ENCODE data around the gene TBCD.

The TBCD gene

GRCh38 chr17:82805254-82805653, 53.4 kb downstream of the TBCD start:
- TF ChIP-seq CTCF (conservative IDR thresholded peaks at IDR 0.05) (no peak), ZFX (IDR thresholded peaks at IDR 0.05) (no peak)
- no peak overlapping the region for H3K27ac ChIP-seq

- H3K27ac ChIP-seq = no peak overlapping the region
- TF ChIP-seq ZFX (IDR thresholded peaks at IDR 0.05) = no peak
- TF ChIP-seq CTCF (conservative IDR thresholded peaks at IDR 0.05) = no peak
Measured at GRCh38 chr17:82805823-82806222, 54.0 kb downstream of the TBCD start.

GRCh38 chr17:82806645-82807044, 54.8 kb downstream of the TBCD start:
- TF ChIP-seq CTCF (conservative IDR thresholded peaks at IDR 0.05) (no peak), ZFX (IDR thresholded peaks at IDR 0.05) (no peak)
- H3K27ac ChIP-seq = no peak overlapping the region

GRCh38 chr17:82807101-82807500, 55.2 kb downstream of the TBCD start:
- no peak for TF ChIP-seq CTCF (conservative IDR thresholded peaks at IDR 0.05)
- TF ChIP-seq ZFX (IDR thresholded peaks at IDR 0.05) = no peak
- no peak overlapping the region for H3K27ac ChIP-seq

- TF ChIP-seq ZFX (IDR thresholded peaks at IDR 0.05) = no peak
- no peak for TF ChIP-seq CTCF (conservative IDR thresholded peaks at IDR 0.05)
- no peak overlapping the region for H3K27ac ChIP-seq
Measured at GRCh38 chr17:82807562-82807961, 55.7 kb downstream of the TBCD start.

GRCh38 chr17:82808006-82808405, 56.1 kb downstream of the TBCD start:
- H3K27ac ChIP-seq = no peak overlapping the region
- TF ChIP-seq ZFX (IDR thresholded peaks at IDR 0.05) (no peak), CTCF (conservative IDR thresholded peaks at IDR 0.05) (no peak)

- no peak overlapping the region for H3K27ac ChIP-seq
- TF ChIP-seq CTCF (conservative IDR thresholded peaks at IDR 0.05) = no peak
- TF ChIP-seq ZFX (IDR thresholded peaks at IDR 0.05) = no peak
Measured at GRCh38 chr17:82808921-82809905, 57.3 kb downstream of the TBCD start.

Measured in C4-2B (cell line).